Hepatocyte (in vitro differentiated cells): ENCODE measurements around the gene CUL9. TPM values are rescaled to one million over a fixed set of nuclear protein-coding genes. Genes with fewer than 3 reads are reported as not detected.

ENCODE experiments used
- DNase-seq: peaks from one replicate; pipeline ENCODE4 v3.0.0-alpha.2; 2016; ENCODE audit warnings: low spot score
- H2AFZ ChIP-seq: fragments of 200-600 bp; sonication (generic); 2 replicates; pipeline ENCODE4 v1.6.0; 2016; ENCODE audit warnings: antibody characterized with exemption, mild to moderate bottlenecking
- H3K27ac ChIP-seq: fragments of 200-600 bp; sonication (generic); 2 replicates; pipeline ENCODE4 v1.5.1; 2016; ENCODE audit warnings: mild to moderate bottlenecking
- H3K27me3 ChIP-seq: fragments of 200-600 bp; sonication (generic); 2 replicates; pipeline ENCODE4 v1.6.1; 2016
- H3K36me3 ChIP-seq: fragments of 200-600 bp; sonication (generic); replicated peaks from 2 replicates; pipeline ENCODE4 v1.5.1; 2016; ENCODE audit warnings: low read depth; ENCODE audit not compliant: insufficient read depth
- H3K4me1 ChIP-seq: fragments of 200-600 bp; sonication (generic); 2 replicates; pipeline ENCODE4 v1.5.1; 2016; ENCODE audit warnings: mild to moderate bottlenecking, moderate library complexity; ENCODE audit not compliant: insufficient read depth
- H3K4me2 ChIP-seq: fragments of 200-600 bp; sonication (generic); 2 replicates; pipeline ENCODE4 v1.6.0; 2016
- H3K4me3 ChIP-seq: fragments of 200-600 bp; sonication (generic); 2 replicates; pipeline ENCODE4 v1.5.1; 2016; ENCODE audit warnings: mild to moderate bottlenecking
- H3K79me2 ChIP-seq: fragments of 200-600 bp; sonication (generic); 2 replicates; pipeline ENCODE4 v1.6.0; 2017; ENCODE audit warnings: mild to moderate bottlenecking
- H3K9me2 ChIP-seq: fragments of 200-600 bp; sonication (generic); replicated peaks from 2 replicates; pipeline ENCODE4 v1.6.0; 2017; ENCODE audit warnings: mild to moderate bottlenecking; ENCODE audit not compliant: insufficient read depth
- H3K9me3 ChIP-seq: fragments of 200-600 bp; sonication (generic); 2 replicates; pipeline ENCODE4 v1.5.1; 2016; ENCODE audit warnings: low read depth, mild to moderate bottlenecking
- H4K20me1 ChIP-seq: fragments of 200-600 bp; sonication (generic); 2 replicates; pipeline ENCODE4 v1.6.0; 2016; ENCODE audit warnings: mild to moderate bottlenecking; ENCODE audit not compliant: insufficient read depth, poor library complexity, severe bottlenecking
- EZH2 ChIP-seq: fragments of 200-600 bp; sonication (generic); IDR thresholded peaks from 2 replicates; pipeline ENCODE4 v1.6.1; 2016; ENCODE audit warnings: antibody characterized with exemption, mild to moderate bottlenecking, borderline replicate concordance
- EZH2phosphoT487 ChIP-seq: fragments of 200-600 bp; sonication (generic); IDR thresholded peaks from one replicate; pipeline ENCODE4 v1.6.1; 2018; ENCODE audit warnings: antibody characterized with exemption, mild to moderate bottlenecking, low read depth, moderate library complexity; ENCODE audit not compliant: unreplicated experiment, severe bottlenecking
- whole genome bisulfite sequencing: methylation state at CpG from one replicate; pipeline ENCODE4 v1.1.6; 2016; ENCODE audit warnings: low lambda C conversion rate; ENCODE audit errors: missing lambda C conversion rate; 5-methylcytosine and 5-hydroxymethylcytosine counted together
- polyA plus RNA-seq: library from polyadenylated mRNA; unstranded; fragments of >200 nt; fragmentation: Nextera tagmentation; extraction: Ambion mirVana; gene quantifications from 2 replicates; pipeline ENCODE4 v1.2.1, GENCODE V29; 2016
- total RNA-seq: library from RNA; depleted of rRNA; stranded (reverse); fragments of >200 nt; gene quantifications from 2 replicates; pipeline ENCODE4 v1.2.3, GENCODE V29; 2014
- TF ChIP-seq, protein P1 (sequence below): fragments of 200-600 bp; sonication (generic); IDR thresholded peaks from 2 replicates; pipeline ENCODE4 v1.5.1; 2016; ENCODE audit warnings: antibody characterized with exemption, mild to moderate bottlenecking; ENCODE audit not compliant: poor library complexity

Gene CUL9
- total and polyA plus RNA-seq, 2 experiments from 2014 or later = 20.1 to 26.2 TPM

- WGBS = 98% methylated on average over 11 of the region's 11 CpGs
- no peaks in the 10 kb centered on the region for H3K36me3 ChIP-seq
- H3K9me2 ChIP-seq = no peaks in the 10 kb centered on the region
- TF ChIP-seq EZH2 = no peak
- TF ChIP-seq, protein P1, sequence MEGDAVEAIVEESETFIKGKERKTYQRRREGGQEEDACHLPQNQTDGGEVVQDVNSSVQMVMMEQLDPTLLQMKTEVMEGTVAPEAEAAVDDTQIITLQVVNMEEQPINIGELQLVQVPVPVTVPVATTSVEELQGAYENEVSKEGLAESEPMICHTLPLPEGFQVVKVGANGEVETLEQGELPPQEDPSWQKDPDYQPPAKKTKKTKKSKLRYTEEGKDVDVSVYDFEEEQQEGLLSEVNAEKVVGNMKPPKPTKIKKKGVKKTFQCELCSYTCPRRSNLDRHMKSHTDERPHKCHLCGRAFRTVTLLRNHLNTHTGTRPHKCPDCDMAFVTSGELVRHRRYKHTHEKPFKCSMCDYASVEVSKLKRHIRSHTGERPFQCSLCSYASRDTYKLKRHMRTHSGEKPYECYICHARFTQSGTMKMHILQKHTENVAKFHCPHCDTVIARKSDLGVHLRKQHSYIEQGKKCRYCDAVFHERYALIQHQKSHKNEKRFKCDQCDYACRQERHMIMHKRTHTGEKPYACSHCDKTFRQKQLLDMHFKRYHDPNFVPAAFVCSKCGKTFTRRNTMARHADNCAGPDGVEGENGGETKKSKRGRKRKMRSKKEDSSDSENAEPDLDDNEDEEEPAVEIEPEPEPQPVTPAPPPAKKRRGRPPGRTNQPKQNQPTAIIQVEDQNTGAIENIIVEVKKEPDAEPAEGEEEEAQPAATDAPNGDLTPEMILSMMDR = no peak
- TF ChIP-seq EZH2phosphoT487 = no peak
- no peaks in the 10 kb centered on the region for H3K79me2 ChIP-seq
- H3K9me3 ChIP-seq = no peaks in the 10 kb centered on the region
- no peak overlapping the region for H3K27ac ChIP-seq
- DNase-seq = no peak
- H3K4me1 ChIP-seq = peaks cover 7% of the 10 kb centered on the region
- no peak overlapping the region for H2AFZ ChIP-seq
- H4K20me1 ChIP-seq = no peaks in the 10 kb centered on the region
- peaks cover 9% of the 10 kb centered on the region for H3K27me3 ChIP-seq
- H3K4me3 ChIP-seq = no peak overlapping the region
- no peak overlapping the region for H3K4me2 ChIP-seq
Observed at GRCh38 chr6:43254846-43255245, 72.8 kb downstream of the CUL9 start.

DNA sequence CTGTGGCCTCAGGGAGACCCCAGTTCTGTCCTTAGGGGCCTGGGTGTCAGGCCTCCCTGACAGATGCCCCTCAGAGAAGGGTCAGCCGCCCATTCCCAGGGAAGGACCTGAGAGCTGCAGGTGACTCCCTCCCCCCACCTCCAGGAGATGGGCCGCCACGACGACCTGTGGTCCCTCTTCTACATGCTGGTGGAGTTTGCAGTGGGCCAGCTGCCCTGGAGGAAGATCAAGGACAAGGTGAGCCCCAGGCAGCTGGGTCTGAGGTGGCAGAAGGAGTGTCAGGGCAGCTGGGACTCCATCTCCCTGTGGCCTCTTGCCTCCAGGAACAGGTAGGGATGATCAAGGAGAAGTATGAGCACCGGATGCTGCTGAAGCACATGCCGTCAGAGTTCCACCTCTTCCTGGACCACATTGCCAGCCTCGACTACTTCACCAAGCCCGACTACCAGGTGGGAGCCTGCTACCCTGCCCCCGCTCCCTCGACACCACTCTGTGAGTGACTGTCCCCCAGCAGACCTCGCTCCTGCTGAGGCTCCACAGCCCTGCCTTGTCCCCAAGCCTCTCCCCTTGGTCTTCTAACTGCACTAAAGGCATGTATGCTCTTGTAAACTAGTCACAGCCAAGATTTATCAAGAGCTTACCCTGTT, 73.5 kb downstream of the CUL9 start:
- Histone ChIP-seq H3K27me3 (peaks cover 9% of the 10 kb centered on the region), H3K36me3 (no peaks in the 10 kb centered on the region), H2AFZ (no peak overlapping the region), H3K4me2 (no peak overlapping the region), H3K79me2 (no peaks in the 10 kb centered on the region), H3K9me2 (no peaks in the 10 kb centered on the region), H3K4me1 (peaks cover 7% of the 10 kb centered on the region), H3K27ac (no peak overlapping the region), H4K20me1 (no peaks in the 10 kb centered on the region), H3K9me3 (no peaks in the 10 kb centered on the region), H3K4me3 (no peak overlapping the region)
- no peak for TF ChIP-seq EZH2phosphoT487
- TF ChIP-seq, protein P1 = no peak
- no peak for TF ChIP-seq EZH2
- 87% methylated on average over 9 of the region's 11 CpGs for WGBS
- DNase-seq = no peak

DNA sequence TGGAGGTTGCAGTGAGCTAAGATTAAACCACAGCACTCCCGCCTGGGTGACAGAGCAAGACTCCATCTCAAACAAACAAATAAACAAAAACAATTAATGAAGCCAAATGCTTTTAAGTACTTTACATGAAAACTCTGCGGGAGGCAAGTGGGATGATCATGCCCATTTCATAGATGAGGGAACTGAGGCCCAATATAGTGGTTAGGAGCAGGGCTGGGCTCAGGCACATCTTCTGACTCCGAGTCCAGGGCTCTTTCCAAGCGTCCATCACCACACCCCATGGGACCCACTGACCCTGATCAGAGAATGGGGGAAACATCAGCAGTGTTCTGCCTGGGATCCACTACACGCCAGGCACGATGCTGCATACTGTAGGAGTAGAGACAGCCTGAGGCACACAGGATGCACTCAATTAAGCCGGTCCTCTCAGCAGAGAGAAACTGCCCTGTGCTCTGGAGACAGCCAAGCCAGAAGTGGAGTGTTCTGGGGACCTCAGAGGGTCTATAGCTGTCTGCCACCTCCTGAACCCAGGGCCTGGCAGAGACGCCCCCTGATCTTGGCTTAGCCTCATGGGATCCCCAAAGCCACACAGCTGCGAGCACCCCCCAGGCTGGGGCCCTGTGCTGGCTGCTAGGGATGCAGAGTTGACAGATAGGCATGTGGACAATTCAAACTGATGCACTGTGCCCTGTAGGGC, 74.8 kb downstream of the CUL9 start:
- Histone ChIP-seq H3K9me2 (no peaks in the 10 kb centered on the region), H3K4me2 (no peak overlapping the region), H3K79me2 (no peaks in the 10 kb centered on the region), H3K4me1 (no peaks in the 10 kb centered on the region), H3K27ac (no peak overlapping the region), H3K9me3 (no peaks in the 10 kb centered on the region), H3K36me3 (no peaks in the 10 kb centered on the region), H2AFZ (no peak overlapping the region), H3K27me3 (peaks cover under 1% of the 10 kb centered on the region), H4K20me1 (no peaks in the 10 kb centered on the region), H3K4me3 (no peak overlapping the region)
- DNase-seq = no peak
- no peak for TF ChIP-seq EZH2
- TF ChIP-seq, protein P1 = no peak
- TF ChIP-seq EZH2phosphoT487 = no peak
- WGBS = 82% methylated on average over 9 of the region's 9 CpGs
